ENCODE data around the gene PNPO. TPM values are rescaled to one million over a fixed set of nuclear protein-coding genes. Genes with fewer than 3 reads are reported as not detected.

PNPO gene
- total and polyA plus RNA-seq, 2 donors = 9.0 to 21.4 TPM

- no peak overlapping the region for H3K4me3 ChIP-seq (ENCODE audit: low read length in 2 of 2)
- no peaks in the 10 kb centered on the region for H3K9me3 ChIP-seq (ENCODE audit: control insufficient read depth in 2 of 2, insufficient read depth in 1 of 2, low read length in 1 of 2)
- 93% methylated on average over 5 of the region's 5 CpGs for WGBS
- peaks cover 3 to 32% of the 10 kb centered on the region in 2 donors for H3K36me3 ChIP-seq (ENCODE audit: control insufficient read depth in 2 of 2, insufficient read depth in 2 of 2, low read length in 1 of 2)
- peaks cover 20 to 32% of the 10 kb centered on the region in 2 donors for H3K4me1 ChIP-seq (ENCODE audit: control insufficient read depth in 2 of 2, insufficient read depth in 2 of 2, low read length in 2 of 2)
- H3K27ac ChIP-seq (ENCODE audit: low read depth in 1 of 2, low read length in 1 of 2) = peak overlapping the region; percentile 77 to 84
- DNase-seq (ENCODE audit: low read depth in 6 of 9, low spot score in 9 of 9) = no peak
- H3K27me3 ChIP-seq (ENCODE audit: control insufficient read depth in 2 of 2, insufficient read depth in 1 of 2, low read length in 1 of 2) = no peaks in the 10 kb centered on the region
These were observed 41.7 kb upstream of the PNPO start for GRCh38 chr17:47899643-47900042.

GRCh38 chr17:47901423-47901822 is 39.9 kb upstream of the PNPO start:
- DNase-seq (ENCODE audit: low read depth in 6 of 9, low spot score in 9 of 9) = no peak
- Histone ChIP-seq H3K27ac (ENCODE audit: low read depth in 1 of 2, low read length in 1 of 2) (no peak overlapping the region), H3K36me3 (ENCODE audit: control insufficient read depth in 2 of 2, insufficient read depth in 2 of 2, low read length in 1 of 2) (peaks cover 6 to 38% of the 10 kb centered on the region in 2 donors), H3K4me1 (ENCODE audit: control insufficient read depth in 2 of 2, insufficient read depth in 2 of 2, low read length in 2 of 2) (peaks cover 20 to 29% of the 10 kb centered on the region in 2 donors), H3K4me3 (ENCODE audit: low read length in 2 of 2) (no peak overlapping the region), H3K9me3 (ENCODE audit: control insufficient read depth in 2 of 2, insufficient read depth in 1 of 2, low read length in 1 of 2) (no peaks in the 10 kb centered on the region), H3K27me3 (ENCODE audit: control insufficient read depth in 2 of 2, insufficient read depth in 1 of 2, low read length in 1 of 2) (no peaks in the 10 kb centered on the region)
- WGBS = 97% methylated on average over 7 of the region's 7 CpGs

- Histone ChIP-seq H3K4me3 (ENCODE audit: low read length in 2 of 2) (no peak overlapping the region), H3K9me3 (ENCODE audit: control insufficient read depth in 2 of 2, insufficient read depth in 1 of 2, low read length in 1 of 2) (no peaks in the 10 kb centered on the region), H3K27ac (ENCODE audit: low read depth in 1 of 2, low read length in 1 of 2) (no peak overlapping the region), H3K4me1 (ENCODE audit: control insufficient read depth in 2 of 2, insufficient read depth in 2 of 2, low read length in 2 of 2) (peaks cover 15 to 23% of the 10 kb centered on the region in 2 donors), H3K27me3 (ENCODE audit: control insufficient read depth in 2 of 2, insufficient read depth in 1 of 2, low read length in 1 of 2) (no peaks in the 10 kb centered on the region), H3K36me3 (ENCODE audit: control insufficient read depth in 2 of 2, insufficient read depth in 2 of 2, low read length in 1 of 2) (peaks cover 6 to 42% of the 10 kb centered on the region in 2 donors)
- WGBS = over 99% methylated on average over 4 of the region's 4 CpGs
- DNase-seq (ENCODE audit: low read depth in 6 of 9, low spot score in 9 of 9) = no peak
These were observed 39.2 kb upstream of the PNPO start for GRCh38 chr17:47902039-47902744.

- H3K36me3 ChIP-seq (ENCODE audit: control insufficient read depth in 2 of 2, insufficient read depth in 2 of 2, low read length in 1 of 2) = peaks cover 6 to 42% of the 10 kb centered on the region in 2 donors
- H3K9me3 ChIP-seq (ENCODE audit: control insufficient read depth in 2 of 2, insufficient read depth in 1 of 2, low read length in 1 of 2) = no peaks in the 10 kb centered on the region
- H3K4me3 ChIP-seq (ENCODE audit: low read length in 2 of 2) = no peak overlapping the region
- no peaks in the 10 kb centered on the region for H3K27me3 ChIP-seq (ENCODE audit: control insufficient read depth in 2 of 2, insufficient read depth in 1 of 2, low read length in 1 of 2)
- peaks cover 0 to 7% of the 10 kb centered on the region in 2 donors for H3K4me1 ChIP-seq (ENCODE audit: control insufficient read depth in 2 of 2, insufficient read depth in 2 of 2, low read length in 2 of 2)
- DNase-seq (ENCODE audit: low read depth in 6 of 9, low spot score in 9 of 9) = no peak
- 94% methylated on average over 8 of the region's 8 CpGs for WGBS
- H3K27ac ChIP-seq (ENCODE audit: low read depth in 1 of 2, low read length in 1 of 2) = peak overlapping the region in 1 of 2 donors; percentile 43
These were observed 36.1 kb upstream of the PNPO start for GRCh38 chr17:47905221-47905733.

- Histone ChIP-seq H3K4me1 (ENCODE audit: control insufficient read depth in 2 of 2, insufficient read depth in 2 of 2, low read length in 2 of 2) (peaks cover 0 to 6% of the 10 kb centered on the region in 2 donors), H3K27me3 (ENCODE audit: control insufficient read depth in 2 of 2, insufficient read depth in 1 of 2, low read length in 1 of 2) (no peaks in the 10 kb centered on the region), H3K36me3 (ENCODE audit: control insufficient read depth in 2 of 2, insufficient read depth in 2 of 2, low read length in 1 of 2) (peaks cover 7 to 36% of the 10 kb centered on the region in 2 donors), H3K9me3 (ENCODE audit: control insufficient read depth in 2 of 2, insufficient read depth in 1 of 2, low read length in 1 of 2) (no peaks in the 10 kb centered on the region), H3K27ac (ENCODE audit: low read depth in 1 of 2, low read length in 1 of 2) (no peak overlapping the region), H3K4me3 (ENCODE audit: low read length in 2 of 2) (no peak overlapping the region)
- DNase-seq (ENCODE audit: low read depth in 6 of 9, low spot score in 9 of 9) = no peak
- 100% methylated on average over 3 of the region's 3 CpGs for WGBS
These were observed 34.9 kb upstream of the PNPO start for GRCh38 chr17:47906443-47906842.

GRCh38 chr17:47907932-47908562 is 33.3 kb upstream of the PNPO start:
- Histone ChIP-seq H3K36me3 (ENCODE audit: control insufficient read depth in 2 of 2, insufficient read depth in 2 of 2, low read length in 1 of 2) (peaks cover 5 to 27% of the 10 kb centered on the region in 2 donors), H3K4me1 (ENCODE audit: control insufficient read depth in 2 of 2, insufficient read depth in 2 of 2, low read length in 2 of 2) (peaks cover 0 to 6% of the 10 kb centered on the region in 2 donors), H3K27ac (ENCODE audit: low read depth in 1 of 2, low read length in 1 of 2) (no peak overlapping the region), H3K27me3 (ENCODE audit: control insufficient read depth in 2 of 2, insufficient read depth in 1 of 2, low read length in 1 of 2) (no peaks in the 10 kb centered on the region), H3K4me3 (ENCODE audit: low read length in 2 of 2) (no peak overlapping the region), H3K9me3 (ENCODE audit: control insufficient read depth in 2 of 2, insufficient read depth in 1 of 2, low read length in 1 of 2) (no peaks in the 10 kb centered on the region)
- DNase-seq (ENCODE audit: low read depth in 6 of 9, low spot score in 9 of 9) = no peak
- 50% methylated on average over 8 of the region's 8 CpGs for WGBS

GRCh38 chr17:47913050-47913449 is 28.3 kb upstream of the PNPO start:
- Histone ChIP-seq H3K4me1 (ENCODE audit: control insufficient read depth in 2 of 2, insufficient read depth in 2 of 2, low read length in 2 of 2) (peaks cover 0 to 6% of the 10 kb centered on the region in 2 donors), H3K9me3 (ENCODE audit: control insufficient read depth in 2 of 2, insufficient read depth in 1 of 2, low read length in 1 of 2) (no peaks in the 10 kb centered on the region), H3K4me3 (ENCODE audit: low read length in 2 of 2) (no peak overlapping the region), H3K36me3 (ENCODE audit: control insufficient read depth in 2 of 2, insufficient read depth in 2 of 2, low read length in 1 of 2) (peaks cover 30 to 44% of the 10 kb centered on the region in 2 donors), H3K27me3 (ENCODE audit: control insufficient read depth in 2 of 2, insufficient read depth in 1 of 2, low read length in 1 of 2) (no peaks in the 10 kb centered on the region), H3K27ac (ENCODE audit: low read depth in 1 of 2, low read length in 1 of 2) (no peak overlapping the region)
- DNase-seq (ENCODE audit: low read depth in 6 of 9, low spot score in 9 of 9) = no peak
- 93% methylated on average over 2 of the region's 2 CpGs for WGBS

- no peaks in the 10 kb centered on the region for H3K27me3 ChIP-seq (ENCODE audit: control insufficient read depth in 2 of 2, insufficient read depth in 1 of 2, low read length in 1 of 2)
- no peak for DNase-seq (ENCODE audit: low read depth in 6 of 9, low spot score in 9 of 9)
- H3K36me3 ChIP-seq (ENCODE audit: control insufficient read depth in 2 of 2, insufficient read depth in 2 of 2, low read length in 1 of 2) = peaks cover 30 to 41% of the 10 kb centered on the region in 2 donors
- H3K4me1 ChIP-seq (ENCODE audit: control insufficient read depth in 2 of 2, insufficient read depth in 2 of 2, low read length in 2 of 2) = peaks cover 0 to 4% of the 10 kb centered on the region in 2 donors
- H3K9me3 ChIP-seq (ENCODE audit: control insufficient read depth in 2 of 2, insufficient read depth in 1 of 2, low read length in 1 of 2) = no peaks in the 10 kb centered on the region
- H3K27ac ChIP-seq (ENCODE audit: low read depth in 1 of 2, low read length in 1 of 2) = peak overlapping the region in 1 of 2 donors; percentile 33
- no peak overlapping the region for H3K4me3 ChIP-seq (ENCODE audit: low read length in 2 of 2)
- 22% methylated on average over 4 of the region's 4 CpGs for WGBS
These were observed 26.9 kb upstream of the PNPO start for GRCh38 chr17:47914306-47914948.
